OCI-LY3 (cell line): ENCODE results near the gene AGPAT3.
"Not testable (repeated sequence)": the region's sequence is repeated elsewhere in the genome, so short reads cannot be mapped to it uniquely, and the experiment has no call there.

Experiments used
- H2AFZ ChIP-seq: fragments of 200-600, 300-600 bp; shearing (Covaris generic); 2 replicates; pipeline ENCODE4 v1.6.0; 2014; ENCODE audit warnings: antibody characterized with exemption, low read depth, low read length
- H3K27ac ChIP-seq: fragments of 200-600, 300-600 bp; sonication (generic); 2 replicates; pipeline ENCODE4 v1.5.1; 2014; ENCODE audit warnings: mild to moderate bottlenecking, low read length, moderate library complexity, mixed read lengths
- H3K27me3 ChIP-seq: fragments of 200-600, 300-600 bp; sonication (generic); 2 replicates; pipeline ENCODE4 v1.6.1; 2014; ENCODE audit warnings: low read depth, low read length, mixed read lengths
- H3K36me3 ChIP-seq: fragments of 200-600, 300-600 bp; sonication (generic); replicated peaks from 2 replicates; pipeline ENCODE3; 2014; ENCODE audit warnings: low read depth, low read length, mixed read lengths
- H3K4me1 ChIP-seq: fragments of 300-600, 200-600 bp; sonication (generic); 2 replicates; pipeline ENCODE4 v1.6.1; 2014; ENCODE audit warnings: low read length, mixed read lengths
- H3K4me2 ChIP-seq: fragments of 200-600, 300-600 bp; sonication (generic); 2 replicates; pipeline ENCODE4 v1.6.1; 2014; ENCODE audit warnings: low read length, mixed read lengths
- H3K4me3 ChIP-seq: fragments of 300-600, 200-600 bp; sonication (generic); 2 replicates; pipeline ENCODE4 v1.5.1; 2014; ENCODE audit warnings: antibody characterized with exemption, mild to moderate bottlenecking, low read length, moderate library complexity
- H3K79me2 ChIP-seq: fragments of 300-600, 200-600 bp; shearing (Covaris generic); 2 replicates; pipeline ENCODE4 v1.6.1; 2014; ENCODE audit warnings: mild to moderate bottlenecking, low read length, mixed read lengths
- H3K9ac ChIP-seq: fragments of 300-600, 200-600 bp; shearing (Covaris generic); 2 replicates; pipeline ENCODE4 v1.6.0; 2014; ENCODE audit warnings: mild to moderate bottlenecking, low read length, moderate library complexity
- H3K9me3 ChIP-seq: fragments of 200-600, 300-600 bp; shearing (Covaris generic); 2 replicates; pipeline ENCODE4 v1.6.1; 2014; ENCODE audit warnings: low read length, mixed read lengths; ENCODE audit not compliant: insufficient read depth
- H4K20me1 ChIP-seq: fragments of 200-600, 300-600 bp; sonication (generic); 2 replicates; pipeline ENCODE4 v1.6.1; 2016; ENCODE audit warnings: low read length, mixed read lengths; ENCODE audit not compliant: insufficient read depth
- EZH2phosphoT487 ChIP-seq: fragments of 200-600 bp; shearing (Covaris generic); IDR thresholded peaks from 2 replicates; pipeline ENCODE4 v1.6.1; 2018; ENCODE audit warnings: antibody characterized with exemption, mixed run types, low read depth
- TF ChIP-seq, protein P1 (sequence below): fragments of 200-600, 300-600 bp; sonication (generic); IDR thresholded peaks from 2 replicates; pipeline ENCODE4 v1.5.1; 2014; ENCODE audit warnings: antibody characterized with exemption, low read length, low read depth

AGPAT3 gene

DNA sequence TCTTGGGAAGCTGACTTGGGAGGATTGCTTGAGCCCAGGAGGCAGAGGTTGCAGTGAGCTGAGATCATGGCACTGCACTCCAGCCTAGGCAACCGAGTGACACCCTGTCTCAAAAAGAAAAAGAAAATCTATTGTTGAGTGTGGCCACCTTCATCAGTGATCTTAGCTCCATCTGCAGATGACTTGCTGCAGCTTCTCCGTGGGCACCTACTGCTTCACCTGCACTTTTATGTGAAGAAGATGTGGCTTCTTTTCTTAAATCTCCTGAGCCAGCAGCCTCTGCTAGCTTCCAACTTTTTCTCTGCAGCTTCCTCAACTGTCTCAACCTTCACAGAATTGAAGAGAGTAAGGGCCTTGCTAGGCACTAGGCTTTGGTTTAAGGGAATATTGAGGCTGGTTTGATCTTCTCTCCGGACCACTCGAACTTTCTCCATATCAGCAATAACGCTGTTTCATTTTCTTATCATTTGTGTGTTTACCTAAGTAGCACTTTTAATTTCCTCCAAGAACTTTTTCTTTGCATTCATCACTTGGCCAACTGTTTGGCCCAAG is 28.0 kb downstream of the AGPAT3 start:
- peaks cover 31% of the 10 kb centered on the region for H4K20me1 ChIP-seq
- H3K4me1 ChIP-seq, result peaks cover 6% of the 10 kb centered on the region
- no peaks in the 10 kb centered on the region for H3K27me3 ChIP-seq
- H2AFZ ChIP-seq, result no peak overlapping the region
- no peak overlapping the region for H3K4me3 ChIP-seq
- H3K27ac ChIP-seq, result peak overlapping the region; percentile 6; the same call in 1 of the 2 replicates
- H3K4me2 ChIP-seq, result no peak overlapping the region
- TF ChIP-seq EZH2phosphoT487, result no peak
- TF ChIP-seq, protein P1, sequence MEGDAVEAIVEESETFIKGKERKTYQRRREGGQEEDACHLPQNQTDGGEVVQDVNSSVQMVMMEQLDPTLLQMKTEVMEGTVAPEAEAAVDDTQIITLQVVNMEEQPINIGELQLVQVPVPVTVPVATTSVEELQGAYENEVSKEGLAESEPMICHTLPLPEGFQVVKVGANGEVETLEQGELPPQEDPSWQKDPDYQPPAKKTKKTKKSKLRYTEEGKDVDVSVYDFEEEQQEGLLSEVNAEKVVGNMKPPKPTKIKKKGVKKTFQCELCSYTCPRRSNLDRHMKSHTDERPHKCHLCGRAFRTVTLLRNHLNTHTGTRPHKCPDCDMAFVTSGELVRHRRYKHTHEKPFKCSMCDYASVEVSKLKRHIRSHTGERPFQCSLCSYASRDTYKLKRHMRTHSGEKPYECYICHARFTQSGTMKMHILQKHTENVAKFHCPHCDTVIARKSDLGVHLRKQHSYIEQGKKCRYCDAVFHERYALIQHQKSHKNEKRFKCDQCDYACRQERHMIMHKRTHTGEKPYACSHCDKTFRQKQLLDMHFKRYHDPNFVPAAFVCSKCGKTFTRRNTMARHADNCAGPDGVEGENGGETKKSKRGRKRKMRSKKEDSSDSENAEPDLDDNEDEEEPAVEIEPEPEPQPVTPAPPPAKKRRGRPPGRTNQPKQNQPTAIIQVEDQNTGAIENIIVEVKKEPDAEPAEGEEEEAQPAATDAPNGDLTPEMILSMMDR, result no peak
- no peak overlapping the region for H3K9ac ChIP-seq
- no peaks in the 10 kb centered on the region for H3K9me3 ChIP-seq
- H3K79me2 ChIP-seq, result peaks cover 81% of the 10 kb centered on the region
- H3K36me3 ChIP-seq, result peaks cover 29% of the 10 kb centered on the region

DNA sequence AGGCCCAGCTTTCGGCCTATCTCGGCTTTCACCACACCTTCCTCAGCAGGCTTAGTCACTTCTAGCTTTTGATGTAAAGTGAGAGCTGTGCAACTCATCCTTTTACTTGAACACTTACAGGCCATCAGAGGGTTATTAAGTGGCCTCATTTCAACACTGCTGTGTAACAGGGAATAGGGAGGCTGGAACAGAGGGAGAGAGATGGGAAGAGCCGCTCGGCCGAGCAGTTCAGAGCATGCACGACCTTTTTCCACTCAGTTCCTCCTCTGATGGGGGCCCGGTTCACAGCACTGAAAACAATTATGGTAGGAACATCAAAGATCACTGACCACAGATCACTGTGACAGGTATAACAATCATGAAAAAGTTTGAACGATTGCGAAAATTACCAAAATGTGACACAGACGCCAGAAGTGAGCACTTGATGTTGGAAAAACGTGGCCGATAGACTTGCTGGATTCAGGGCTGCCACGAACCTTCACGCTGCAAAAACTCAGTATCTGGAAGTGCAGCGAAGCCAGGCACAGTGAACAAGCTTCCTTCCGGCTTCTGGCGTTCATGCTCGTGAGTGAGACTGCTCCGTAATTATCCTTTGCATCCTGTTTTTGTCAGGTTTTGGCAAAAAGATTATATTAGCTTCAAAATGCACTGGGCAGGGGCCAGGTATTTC is 28.6 kb downstream of the AGPAT3 start:
- no peaks in the 10 kb centered on the region for H3K9me3 ChIP-seq
- peaks cover 6% of the 10 kb centered on the region for H3K4me1 ChIP-seq
- H4K20me1 ChIP-seq, result peaks cover 31% of the 10 kb centered on the region
- H2AFZ ChIP-seq, result no peak overlapping the region
- H3K27me3 ChIP-seq, result no peaks in the 10 kb centered on the region
- TF ChIP-seq, protein P1, result no peak
- no peak for TF ChIP-seq EZH2phosphoT487
- no peak overlapping the region for H3K4me2 ChIP-seq
- peaks cover 80% of the 10 kb centered on the region for H3K79me2 ChIP-seq
- H3K36me3 ChIP-seq, result peaks cover 30% of the 10 kb centered on the region
- H3K9ac ChIP-seq, result no peak overlapping the region
- H3K4me3 ChIP-seq, result no peak overlapping the region
- H3K27ac ChIP-seq, result peak overlapping the region; percentile 6; the same call in 1 of the 2 replicates

DNA sequence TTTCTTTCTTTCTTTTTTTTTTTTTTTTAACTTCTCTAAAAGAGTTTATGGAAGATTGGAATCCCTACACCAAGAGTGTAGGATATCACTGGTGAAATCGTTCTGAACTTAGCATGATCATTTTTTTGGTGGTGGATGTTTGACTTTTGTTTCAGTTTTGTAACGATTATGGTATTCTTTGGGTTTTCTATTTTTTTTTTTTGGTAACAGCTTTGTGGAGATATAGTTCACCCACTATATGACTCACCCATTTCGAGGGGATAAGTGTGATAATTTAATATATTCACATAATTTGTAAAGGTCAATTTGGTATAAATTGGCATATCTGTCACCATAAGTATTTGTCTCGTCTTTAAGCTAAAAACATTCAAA is 29.2 kb downstream of the AGPAT3 start:
- H3K27me3 ChIP-seq, result no peaks in the 10 kb centered on the region
- peaks cover 80% of the 10 kb centered on the region for H3K79me2 ChIP-seq

DNA sequence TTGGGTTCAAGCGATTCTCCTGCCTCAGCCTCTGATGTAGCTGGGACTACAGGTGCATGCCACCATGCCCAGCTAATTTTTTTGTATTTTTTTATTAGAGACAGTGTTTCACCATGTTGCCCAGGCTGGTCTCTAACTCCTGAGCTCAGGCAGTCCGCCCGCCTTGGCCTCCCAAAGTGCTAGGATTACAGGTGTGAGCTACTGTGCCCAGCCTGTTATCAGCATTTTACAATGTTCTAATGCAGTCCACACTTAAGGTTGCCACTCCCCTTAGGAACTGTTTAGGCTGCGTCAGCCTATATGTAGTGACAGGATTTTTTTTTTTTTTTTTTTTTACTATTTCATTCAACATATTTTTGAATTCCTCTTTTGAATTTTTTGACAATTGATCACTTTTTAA is 30.2 kb downstream of the AGPAT3 start:
- Histone ChIP-seq H3K27me3 (no peaks in the 10 kb centered on the region), H3K36me3 (peaks cover 37% of the 10 kb centered on the region), H3K27ac (no peak overlapping the region), H4K20me1 (peaks cover 35% of the 10 kb centered on the region), H3K9ac (no peak overlapping the region), H3K4me3 (no peak overlapping the region), H3K79me2 (peaks cover 80% of the 10 kb centered on the region), H2AFZ (no peak overlapping the region), H3K9me3 (no peaks in the 10 kb centered on the region), H3K4me2 (no peak overlapping the region), H3K4me1 (peaks cover 6% of the 10 kb centered on the region)
- TF ChIP-seq, protein P1, result no peak
- TF ChIP-seq EZH2phosphoT487, result no peak

More for the DNA sequence above, 29.2 kb downstream of the AGPAT3 start:
- peaks cover 33% of the 10 kb centered on the region for H4K20me1 ChIP-seq
- no peak overlapping the region for H3K4me3 ChIP-seq
- no peaks in the 10 kb centered on the region for H3K9me3 ChIP-seq
- H3K9ac ChIP-seq, result no peak overlapping the region
- TF ChIP-seq, protein P1, result no peak
- no peak for TF ChIP-seq EZH2phosphoT487
- no peak overlapping the region for H3K27ac ChIP-seq
- peaks cover 35% of the 10 kb centered on the region for H3K36me3 ChIP-seq
- no peak overlapping the region for H3K4me2 ChIP-seq
- H2AFZ ChIP-seq, result no peak overlapping the region
- H3K4me1 ChIP-seq, result peaks cover 6% of the 10 kb centered on the region

DNA sequence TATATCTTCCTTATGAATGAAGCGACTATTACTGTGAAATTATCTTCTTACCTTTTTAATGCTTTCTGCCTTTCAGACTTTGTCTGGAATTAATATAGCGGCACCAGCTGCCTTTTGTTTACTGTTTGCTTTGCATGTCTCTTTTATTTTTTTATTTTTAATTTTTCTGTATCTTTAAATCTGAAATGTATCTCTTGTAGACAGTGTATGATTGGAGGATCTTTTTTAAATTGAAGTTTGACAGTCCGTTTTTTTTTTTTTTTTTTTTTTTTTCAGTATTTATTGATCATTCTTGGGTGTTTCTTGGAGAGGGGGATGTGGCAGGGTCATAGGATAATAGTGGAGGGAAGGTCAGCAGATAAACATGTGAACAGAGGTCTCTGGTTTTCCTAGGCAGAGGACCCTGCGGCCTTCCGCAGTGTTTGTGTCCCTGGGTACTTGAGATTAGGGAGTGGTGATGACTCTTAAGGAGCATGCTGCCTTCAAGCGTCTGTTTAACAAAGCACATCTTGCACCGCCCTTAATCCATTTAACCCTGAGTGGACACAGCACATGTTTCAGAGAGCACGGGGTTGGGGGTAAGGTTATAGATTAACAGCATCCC is 31.8 kb downstream of the AGPAT3 start:
- H3K4me3 ChIP-seq, H3K9ac ChIP-seq, H3K4me2 ChIP-seq, H2AFZ ChIP-seq, H3K9me3 ChIP-seq, H3K27ac ChIP-seq, H3K27me3 ChIP-seq, H3K4me1 ChIP-seq: not testable (repeated sequence)
- H3K36me3 ChIP-seq, result peaks cover 31% of the 10 kb centered on the region
- peaks cover 35% of the 10 kb centered on the region for H4K20me1 ChIP-seq
- peaks cover 84% of the 10 kb centered on the region for H3K79me2 ChIP-seq
